SK-N-SH (cell line): ENCODE measurements around the gene CLDN10. TPM values are rescaled to one million over a fixed set of nuclear protein-coding genes. Genes with fewer than 3 reads are reported as not detected.
A peak's percentile ranks its signal among the peaks of the same experiment; 100 is the strongest.

ENCODE experiments used
- CTCF ChIA-PET: fragments of 300-600, 350-600 bp; formaldehyde crosslinking; extraction: SDS; loops from one replicate; lab custom pipeline; 2021; lab: Yijun Ruan, JAX
- POLR2A ChIA-PET: fragments of 350-600 bp; sonication (Branson Sonifier 250); formaldehyde crosslinking; extraction: SDS; loops from one replicate; lab custom pipeline; 2020; ENCODE audit warnings: antibody characterized with exemption, inconsistent platforms; lab: Yijun Ruan, JAX
- DNase-seq: peaks from one replicate; pipeline ENCODE4 v3.0.0; 2012
- H2AFZ ChIP-seq: fragments of 200-600 bp; sonication (generic); 2 replicates; pipeline ENCODE4 v1.8.1; 2016; ENCODE audit warnings: antibody characterized with exemption, mild to moderate bottlenecking, low read depth
- H3F3A ChIP-seq: fragments of 200-600 bp; sonication (generic); replicated peaks from 2 replicates; pipeline ENCODE3; 2016; ENCODE audit warnings: antibody characterized with exemption, mild to moderate bottlenecking; ENCODE audit not compliant: insufficient read depth
- H3K27ac ChIP-seq, 2 experiments: fragments of 200-500 bp in 1 of 2; fragments of 200-600 bp in 1 of 2; sonication (Bioruptor generic) in 1 of 2; sonication (generic), shearing (Covaris generic) in 1 of 2; 2 replicates each; pipeline versions ENCODE4 v1.5.1 to v1.6.1; 2014 to 2016; ENCODE audit warnings: low read depth in 2 of 2, inconsistent platforms in 1 of 2, low read length in 1 of 2, mild to moderate bottlenecking in 1 of 2, mixed read lengths in 1 of 2
- H3K27me3 ChIP-seq: fragments of 200-600 bp; sonication (generic), shearing (Covaris generic); 2 replicates; pipeline ENCODE4 v1.6.1; 2016; ENCODE audit warnings: mixed run types; ENCODE audit not compliant: insufficient read depth
- H3K36me3 ChIP-seq, 2 experiments: fragments of 200-500 bp in 1 of 2; fragments of 200-600 bp in 1 of 2; sonication (Bioruptor generic) in 1 of 2; sonication (generic) in 1 of 2; replicated peaks in 1 of 2; 2 replicates each; pipeline versions ENCODE3 to v1.5.1; 2014 to 2016; ENCODE audit warnings: low read length in 1 of 2, mild to moderate bottlenecking in 1 of 2; ENCODE audit not compliant: insufficient read depth in 2 of 2, control insufficient read depth in 1 of 2
- H3K4me1 ChIP-seq, 2 experiments: fragments of 200-500 bp in 1 of 2; fragments of 200-600 bp in 1 of 2; sonication (Bioruptor generic) in 1 of 2; sonication (generic), shearing (Covaris generic) in 1 of 2; 2 replicates each; pipeline versions ENCODE4 v1.5.1 to v1.6.1; 2014 to 2016; ENCODE audit warnings: low read depth in 1 of 2, low read length in 1 of 2, mixed run types in 1 of 2; ENCODE audit not compliant: insufficient read depth in 2 of 2, control insufficient read depth in 1 of 2
- H3K4me2 ChIP-seq: fragments of 200-600 bp; sonication (generic), shearing (Covaris generic); 2 replicates; pipeline ENCODE4 v1.6.1; 2017; ENCODE audit warnings: mixed run types
- H3K4me3 ChIP-seq, 2 experiments: fragments of 200-500 bp in 1 of 2; fragments of 200-600 bp in 1 of 2; sonication (Bioruptor generic) in 1 of 2; sonication (generic), shearing (Covaris generic) in 1 of 2; 2 replicates each; pipeline versions ENCODE4 v1.5.1 to v1.8.1; 2014 to 2016; ENCODE audit warnings: low read depth in 2 of 2, inconsistent platforms in 1 of 2, low read length in 1 of 2, mild to moderate bottlenecking in 1 of 2, mixed read lengths in 1 of 2, moderate library complexity in 1 of 2
- H3K79me2 ChIP-seq: fragments of 200-600 bp; sonication (generic); 2 replicates; pipeline ENCODE4 v1.8.1; 2017; ENCODE audit warnings: mild to moderate bottlenecking; ENCODE audit not compliant: insufficient read depth
- H3K9ac ChIP-seq: fragments of 200-600 bp; sonication (generic); 2 replicates; pipeline ENCODE4 v1.6.1; 2017; ENCODE audit warnings: mixed run types
- H3K9me2 ChIP-seq: fragments of 200-600 bp; sonication (generic); 2 replicates; pipeline ENCODE4 v1.6.1; 2017; ENCODE audit warnings: mixed run types
- H3K9me3 ChIP-seq: fragments of 200-600 bp; sonication (generic); 2 replicates; pipeline ENCODE4 v1.6.1; 2017; ENCODE audit warnings: mixed run types, mild to moderate bottlenecking, moderate library complexity
- H4K20me1 ChIP-seq: fragments of 200-600 bp; sonication (generic); 2 replicates; pipeline ENCODE4 v1.6.1; 2017; ENCODE audit warnings: mild to moderate bottlenecking, mixed run types; ENCODE audit not compliant: insufficient read depth
- CHD2 ChIP-seq: fragments of 150-350 bp; IDR thresholded peaks from 2 replicates; pipeline ENCODE4 v1.6.1; 2018; ENCODE audit warnings: low read length; ENCODE audit not compliant: partially characterized antibody
- ELF1 ChIP-seq: IDR thresholded peaks from 2 replicates; pipeline ENCODE4 v1.4.0; 2012
- EP300 ChIP-seq, 2 experiments: IDR thresholded peaks; 2 replicates each; pipeline versions ENCODE4 v1.4.0 to v1.6.1; 2012; ENCODE audit warnings: borderline replicate concordance in 1 of 2, low read depth in 1 of 2, low read length in 1 of 2
- EZH2phosphoT487 ChIP-seq: fragments of 200-600 bp; sonication (generic); IDR thresholded peaks from 2 replicates; pipeline ENCODE4 v1.6.1; 2017; ENCODE audit warnings: low read depth, mixed run types, mild to moderate bottlenecking, antibody characterized with exemption, moderate library complexity, borderline replicate concordance
- FOSL2 ChIP-seq: IDR thresholded peaks from 2 replicates; pipeline ENCODE4 v1.4.0; 2012; ENCODE audit warnings: low read depth, mild to moderate bottlenecking, moderate library complexity, borderline replicate concordance
- FOXJ3 ChIP-seq: sonication (generic); formaldehyde crosslinking; IDR thresholded peaks from 2 replicates; pipeline ENCODE4 v1.5.1; 2020; ENCODE audit warnings: mild to moderate bottlenecking, missing genetic modification reagents
- FOXM1 ChIP-seq: IDR thresholded peaks from 2 replicates; pipeline ENCODE4 v1.4.0; 2012; ENCODE audit warnings: low read depth, mild to moderate bottlenecking
- GABPA ChIP-seq: IDR thresholded peaks from 2 replicates; pipeline ENCODE4 v1.4.0; 2012; ENCODE audit warnings: low read depth, mild to moderate bottlenecking
- GATA2 ChIP-seq: sonication (generic); formaldehyde crosslinking; IDR thresholded peaks from 2 replicates; pipeline ENCODE4 v1.5.0; 2020; ENCODE audit warnings: mild to moderate bottlenecking, missing genetic modification reagents
- IRF3 ChIP-seq: fragments of 150-350 bp; IDR thresholded peaks from 2 replicates; pipeline ENCODE4 v1.6.1; 2016; ENCODE audit warnings: mild to moderate bottlenecking, low read depth, low read length
- MAX ChIP-seq: IDR thresholded peaks from 2 replicates; pipeline ENCODE4 v1.4.0; 2012; ENCODE audit warnings: low read depth
- MXI1 ChIP-seq: IDR thresholded peaks from 2 replicates; pipeline ENCODE4 v1.6.1; 2012; ENCODE audit warnings: mild to moderate bottlenecking, low read depth, low read length, improper control_type of control experiment
- NRF1 ChIP-seq: IDR thresholded peaks from 2 replicates; pipeline ENCODE4 v1.6.1; 2012; ENCODE audit warnings: low read depth, mild to moderate bottlenecking, low read length
- POLR2AphosphoS5 ChIP-seq: IDR thresholded peaks from 2 replicates; pipeline ENCODE4 v1.6.1; 2012; ENCODE audit warnings: low read depth, low read length
- RAD21 ChIP-seq: IDR thresholded peaks from 2 replicates; pipeline ENCODE4 v1.6.1; 2012; ENCODE audit warnings: mild to moderate bottlenecking, low read length
- RCOR1 ChIP-seq: fragments of 150-350 bp; IDR thresholded peaks from 2 replicates; pipeline ENCODE4 v1.6.1; 2017; ENCODE audit warnings: antibody characterized with exemption, low read length
- RFX5 ChIP-seq: IDR thresholded peaks from 2 replicates; pipeline ENCODE4 v1.6.1; 2012; ENCODE audit warnings: mild to moderate bottlenecking, improper control_type of control experiment, low read length
- RXRA ChIP-seq: IDR thresholded peaks from 2 replicates; pipeline ENCODE4 v1.4.0; 2012; ENCODE audit warnings: low read depth, mild to moderate bottlenecking, borderline replicate concordance
- SIN3A ChIP-seq: IDR thresholded peaks from 2 replicates; pipeline ENCODE4 v1.6.1; 2012; ENCODE audit warnings: low read depth, mild to moderate bottlenecking, low read length, moderate library complexity, borderline replicate concordance
- SMC3 ChIP-seq: IDR thresholded peaks from 2 replicates; pipeline ENCODE4 v1.6.1; 2012; ENCODE audit warnings: low read depth, low read length, improper control_type of control experiment
- TAF1 ChIP-seq: IDR thresholded peaks from 2 replicates; pipeline ENCODE4 v1.6.1; 2012; ENCODE audit warnings: low read depth, mild to moderate bottlenecking, low read length, moderate library complexity, borderline replicate concordance
- TEAD4 ChIP-seq: IDR thresholded peaks from 2 replicates; pipeline ENCODE4 v1.4.0; 2012; ENCODE audit warnings: mild to moderate bottlenecking, borderline replicate concordance; ENCODE audit not compliant: insufficient read depth
- USF2 ChIP-seq: fragments of 150-350 bp; IDR thresholded peaks from 2 replicates; pipeline ENCODE4 v1.6.1; 2017; ENCODE audit warnings: antibody characterized with exemption, low read length, low read depth, borderline replicate concordance
- YY1 ChIP-seq: IDR thresholded peaks from 2 replicates; pipeline ENCODE4 v1.4.0; 2012; ENCODE audit warnings: low read depth, mild to moderate bottlenecking
- ZBTB33 ChIP-seq: IDR thresholded peaks from 2 replicates; pipeline ENCODE4 v1.4.0; 2012; ENCODE audit warnings: low read depth, borderline replicate concordance
- WGBS: methylation state at CpG from one replicate; pipeline ENCODE4 v1.1.6; 2017; ENCODE audit warnings: low lambda C conversion rate; 5-methylcytosine and 5-hydroxymethylcytosine counted together
- polyA plus RNA-seq, 3 experiments: library from polyadenylated mRNA; depleted of rRNA; stranded (reverse); fragments of >200 nt; gene quantifications; 2 replicates each; pipeline ENCODE4 v1.2.3, GENCODE V29; 2012
- TF ChIP-seq, protein P1 (sequence below): IDR thresholded peaks from 2 replicates; pipeline ENCODE4; 2012
- TF ChIP-seq, protein P2 (sequence below): fragments of 200-600 bp; sonication (generic); IDR thresholded peaks from 2 replicates; pipeline ENCODE4 v1.6.1; 2017; ENCODE audit warnings: antibody characterized with exemption, mild to moderate bottlenecking, moderate library complexity

CLDN10 gene
- polyA plus RNA-seq, 1 of the 3 experiments (the other 2 are of a cell fraction) = 0.05 TPM

- Histone ChIP-seq H3K27me3 (no peaks in the 10 kb centered on the region), H3K4me1 (peaks cover 0 to 8% of the 10 kb centered on the region in 2 experiments; a peak in 2 of 4 replicates), H3K9me3 (no peaks in the 10 kb centered on the region), H3K36me3 (no peaks in the 10 kb centered on the region), H3K4me3 (no peak overlapping the region), H3K4me2 (0 out of 2 replicates have a peak overlapping the region, but pooled peaks have one; percentile 27), H2AFZ (no peak overlapping the region), H3F3A (peaks cover 13% of the 10 kb centered on the region), H3K9me2 (no peaks in the 10 kb centered on the region), H3K27ac (no peak overlapping the region), H3K9ac (no peak overlapping the region), H3K79me2 (no peaks in the 10 kb centered on the region), H4K20me1 (no peaks in the 10 kb centered on the region)
- DNase-seq = no peak
- CTCF ChIA-PET = interaction anchor here (1.4 to 6.6 kb wide), 2 partner anchors 16 to 299 kb away, joined by 3 to 48 read pairs; no protein-coding TSS in a partner anchor
- WGBS = 65% methylated on average over 3 of the region's 3 CpGs
- POLR2A ChIA-PET = no interaction called here
- TF ChIP-seq SMC3 = no peak
- no peak for TF ChIP-seq TAF1
- TF ChIP-seq RAD21 = no peak
- peak; percentile 82 for TF ChIP-seq FOSL2
- no peak for TF ChIP-seq GABPA
- TF ChIP-seq RXRA = peak; percentile 69; the same call in 1 of the 2 replicates
- no peak for TF ChIP-seq MXI1
- TF ChIP-seq YY1 = no peak
- no peak for TF ChIP-seq TEAD4
- TF ChIP-seq SIN3A = no peak
- no peak for TF ChIP-seq FOXM1
- TF ChIP-seq, protein P1, sequence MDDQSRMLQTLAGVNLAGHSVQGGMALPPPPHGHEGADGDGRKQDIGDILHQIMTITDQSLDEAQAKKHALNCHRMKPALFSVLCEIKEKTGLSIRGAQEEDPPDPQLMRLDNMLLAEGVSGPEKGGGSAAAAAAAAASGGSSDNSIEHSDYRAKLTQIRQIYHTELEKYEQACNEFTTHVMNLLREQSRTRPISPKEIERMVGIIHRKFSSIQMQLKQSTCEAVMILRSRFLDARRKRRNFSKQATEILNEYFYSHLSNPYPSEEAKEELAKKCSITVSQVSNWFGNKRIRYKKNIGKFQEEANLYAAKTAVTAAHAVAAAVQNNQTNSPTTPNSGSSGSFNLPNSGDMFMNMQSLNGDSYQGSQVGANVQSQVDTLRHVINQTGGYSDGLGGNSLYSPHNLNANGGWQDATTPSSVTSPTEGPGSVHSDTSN = peak; percentile 90
- no peak for TF ChIP-seq FOXJ3 (CRISPR knock-in tag)
- no peak for TF ChIP-seq RCOR1
- TF ChIP-seq CHD2 = no peak
- no peak for TF ChIP-seq POLR2AphosphoS5
- TF ChIP-seq EZH2phosphoT487 = no peak
- TF ChIP-seq IRF3 = no peak
- TF ChIP-seq, protein P2, sequence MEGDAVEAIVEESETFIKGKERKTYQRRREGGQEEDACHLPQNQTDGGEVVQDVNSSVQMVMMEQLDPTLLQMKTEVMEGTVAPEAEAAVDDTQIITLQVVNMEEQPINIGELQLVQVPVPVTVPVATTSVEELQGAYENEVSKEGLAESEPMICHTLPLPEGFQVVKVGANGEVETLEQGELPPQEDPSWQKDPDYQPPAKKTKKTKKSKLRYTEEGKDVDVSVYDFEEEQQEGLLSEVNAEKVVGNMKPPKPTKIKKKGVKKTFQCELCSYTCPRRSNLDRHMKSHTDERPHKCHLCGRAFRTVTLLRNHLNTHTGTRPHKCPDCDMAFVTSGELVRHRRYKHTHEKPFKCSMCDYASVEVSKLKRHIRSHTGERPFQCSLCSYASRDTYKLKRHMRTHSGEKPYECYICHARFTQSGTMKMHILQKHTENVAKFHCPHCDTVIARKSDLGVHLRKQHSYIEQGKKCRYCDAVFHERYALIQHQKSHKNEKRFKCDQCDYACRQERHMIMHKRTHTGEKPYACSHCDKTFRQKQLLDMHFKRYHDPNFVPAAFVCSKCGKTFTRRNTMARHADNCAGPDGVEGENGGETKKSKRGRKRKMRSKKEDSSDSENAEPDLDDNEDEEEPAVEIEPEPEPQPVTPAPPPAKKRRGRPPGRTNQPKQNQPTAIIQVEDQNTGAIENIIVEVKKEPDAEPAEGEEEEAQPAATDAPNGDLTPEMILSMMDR = no peak
- no peak for TF ChIP-seq GATA2 (CRISPR knock-in tag)
- no peak for TF ChIP-seq RFX5
- no peak for TF ChIP-seq USF2
- no peak for TF ChIP-seq MAX
- peak in 1 of 2 experiments; percentile 49; a peak in 1 of 4 replicates for TF ChIP-seq EP300 (IDR thresholded peaks at IDR 0.05; ENCODE audit: borderline replicate concordance in 1 of 2, low read depth in 1 of 2, low read length in 1 of 2)
- 0 out of 2 replicates have a peak, but pooled peaks have one; percentile 26 for TF ChIP-seq ZBTB33
- TF ChIP-seq NRF1 = no peak
- no peak for TF ChIP-seq ELF1
Measured at GRCh38 chr13:95535243-95535642, 17.3 kb upstream of the CLDN10 start.
